Activated CD8-positive, alpha-beta memory T cell treated with anti-CD3 and anti-CD28 coated beads for 24 hours (primary cell): ENCODE measurements around the gene ITIH6.

Experiments used
- DNase-seq: peaks from one replicate; pipeline ENCODE4 v3.0.0-alpha.2; 2020

Gene ITIH6

GRCh38 chrX:54711735-54712134 lies 86.3 kb downstream of the ITIH6 start:
- no peak for DNase-seq

- DNase-seq, result no peak
Measured at GRCh38 chrX:54710920-54711319, 87.1 kb downstream of the ITIH6 start.

- DNase-seq, result no peak
Measured at GRCh38 chrX:54708404-54708803, 89.7 kb downstream of the ITIH6 start.
